Measurements from ENCODE around the gene DAPK2.

The DAPK2 gene

GRCh38 chr15:63860155-63860554, 186.1 kb downstream of the DAPK2 start:
- TF ChIP-seq CTCF (IDR thresholded peaks at IDR 0.05; ENCODE audit: control insufficient read depth, insufficient read depth, low read depth, low read length, missing control alignments) = no peak
- no peak overlapping the region for H3K4me3 ChIP-seq (ENCODE audit: control insufficient read depth, low read depth, low read length)
- no peak for DNase-seq (ENCODE audit: low read depth)

GRCh38 chr15:63858881-63859280, 187.4 kb downstream of the DAPK2 start:
- H3K4me3 ChIP-seq (ENCODE audit: control insufficient read depth, low read depth, low read length) = no peak overlapping the region
- DNase-seq (ENCODE audit: low read depth) = no peak
- TF ChIP-seq CTCF (IDR thresholded peaks at IDR 0.05; ENCODE audit: control insufficient read depth, insufficient read depth, low read depth, low read length, missing control alignments) = no peak

- no peak for TF ChIP-seq CTCF (IDR thresholded peaks at IDR 0.05; ENCODE audit: control insufficient read depth, insufficient read depth, low read depth, low read length, missing control alignments)
- no peak overlapping the region for H3K4me3 ChIP-seq (ENCODE audit: control insufficient read depth, low read depth, low read length)
- no peak for DNase-seq (ENCODE audit: low read depth)
Observed at GRCh38 chr15:63858448-63858847, 187.8 kb downstream of the DAPK2 start.

- no peak for DNase-seq (ENCODE audit: low read depth)
- no peak for TF ChIP-seq CTCF (IDR thresholded peaks at IDR 0.05; ENCODE audit: control insufficient read depth, insufficient read depth, low read depth, low read length, missing control alignments)
- H3K4me3 ChIP-seq (ENCODE audit: control insufficient read depth, low read depth, low read length) = no peak overlapping the region
Observed at GRCh38 chr15:63857461-63857856, 188.8 kb downstream of the DAPK2 start.

All from AG09309 (cell line).